ENCODE data around the gene OPHN1. TPM values are rescaled to one million over a fixed set of nuclear protein-coding genes. Genes with fewer than 3 reads are reported as not detected.
"Not testable (repeated sequence)": the region's sequence is repeated elsewhere in the genome, so short reads cannot be mapped to it uniquely, and the experiment has no call there.

OPHN1 gene
- total RNA-seq, 1 experiment from 2014 or later: 4.0 TPM

DNA sequence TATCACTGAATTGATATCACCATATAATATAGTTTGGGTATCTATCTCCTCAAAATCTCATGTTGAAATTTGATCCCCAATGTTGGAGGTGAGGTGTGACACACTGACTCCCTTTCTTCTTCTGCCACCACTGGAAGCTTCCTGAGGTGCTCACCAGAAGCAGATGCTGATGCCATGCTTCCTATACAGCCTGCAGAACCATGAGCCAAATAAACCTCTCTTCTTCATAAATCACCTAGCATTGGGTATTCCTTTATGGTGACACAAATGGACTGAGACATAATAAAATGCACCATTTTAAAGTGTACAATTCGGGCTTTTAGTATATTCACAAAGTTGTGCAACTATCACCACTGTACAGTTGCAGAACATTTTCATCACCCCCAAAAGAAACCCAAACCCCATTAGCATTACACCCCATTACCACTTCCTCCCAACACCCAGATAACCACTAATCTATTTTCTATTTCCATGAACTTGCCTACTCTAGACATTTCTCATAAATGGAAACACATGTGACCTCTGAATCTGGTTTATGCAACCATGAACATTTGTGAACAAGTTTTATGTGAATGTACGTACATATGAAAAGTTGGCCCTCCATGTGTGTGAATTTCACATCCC lies 148.9 kb downstream of the OPHN1 start:
- Mint-ChIP-seq H3K9me3 (ENCODE audit: unreplicated experiment) (no peaks in the 10 kb centered on the region), H3K36me3 (ENCODE audit: insufficient read depth, unreplicated experiment) (no peaks in the 10 kb centered on the region), H3K4me1 (ENCODE audit: insufficient read depth, unreplicated experiment) (no peaks in the 10 kb centered on the region), H3K27ac (ENCODE audit: low read depth, unreplicated experiment) (no peak overlapping the region), H3K27me3 (ENCODE audit: insufficient read depth, unreplicated experiment) (peaks cover 33% of the 10 kb centered on the region), H3K4me3 (ENCODE audit: unreplicated experiment) (no peak overlapping the region)
- BruUV-seq (replicated peaks): no TSS peak
- CTCF ChIA-PET: no interaction called here
- TF ChIP-seq, protein P1, sequence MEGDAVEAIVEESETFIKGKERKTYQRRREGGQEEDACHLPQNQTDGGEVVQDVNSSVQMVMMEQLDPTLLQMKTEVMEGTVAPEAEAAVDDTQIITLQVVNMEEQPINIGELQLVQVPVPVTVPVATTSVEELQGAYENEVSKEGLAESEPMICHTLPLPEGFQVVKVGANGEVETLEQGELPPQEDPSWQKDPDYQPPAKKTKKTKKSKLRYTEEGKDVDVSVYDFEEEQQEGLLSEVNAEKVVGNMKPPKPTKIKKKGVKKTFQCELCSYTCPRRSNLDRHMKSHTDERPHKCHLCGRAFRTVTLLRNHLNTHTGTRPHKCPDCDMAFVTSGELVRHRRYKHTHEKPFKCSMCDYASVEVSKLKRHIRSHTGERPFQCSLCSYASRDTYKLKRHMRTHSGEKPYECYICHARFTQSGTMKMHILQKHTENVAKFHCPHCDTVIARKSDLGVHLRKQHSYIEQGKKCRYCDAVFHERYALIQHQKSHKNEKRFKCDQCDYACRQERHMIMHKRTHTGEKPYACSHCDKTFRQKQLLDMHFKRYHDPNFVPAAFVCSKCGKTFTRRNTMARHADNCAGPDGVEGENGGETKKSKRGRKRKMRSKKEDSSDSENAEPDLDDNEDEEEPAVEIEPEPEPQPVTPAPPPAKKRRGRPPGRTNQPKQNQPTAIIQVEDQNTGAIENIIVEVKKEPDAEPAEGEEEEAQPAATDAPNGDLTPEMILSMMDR (IDR thresholded peaks at IDR 0.05; ENCODE audit: unreplicated experiment): no peak
- DNase-seq (ENCODE audit: unreplicated experiment): no peak
- POLR2A ChIA-PET: no interaction called here
- intact Hi-C loops (cut with micrococcal nuclease): no loop called here

DNA sequence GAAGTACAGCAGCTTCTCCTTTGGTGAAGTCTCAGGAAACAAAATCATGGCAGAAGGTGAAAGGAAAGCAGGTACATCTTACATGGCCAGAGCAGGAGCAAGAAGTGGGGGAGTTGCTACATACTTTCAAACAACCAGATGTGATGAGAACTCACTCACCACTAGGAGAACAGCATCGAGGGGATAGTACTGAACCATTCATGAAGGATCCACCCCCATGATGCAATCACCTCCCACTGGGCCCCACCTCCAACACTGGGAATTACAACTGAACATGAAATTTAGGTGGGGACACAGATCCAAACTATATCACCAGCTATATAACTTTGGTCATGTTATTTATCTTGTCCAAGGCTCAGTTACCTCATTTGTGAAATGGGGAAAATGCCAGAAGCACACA lies 159.4 kb downstream of the OPHN1 start:
- H3K36me3 Mint-ChIP-seq (ENCODE audit: insufficient read depth, unreplicated experiment): no peaks in the 10 kb centered on the region
- ChIA-PET POLR2A (no interaction called here), CTCF (no interaction called here)
- peak; percentile 32 for DNase-seq (ENCODE audit: unreplicated experiment)
- H3K27ac Mint-ChIP-seq (ENCODE audit: low read depth, unreplicated experiment): no peak overlapping the region
- BruUV-seq (replicated peaks): no TSS peak
- TF ChIP-seq, protein P1 (IDR thresholded peaks at IDR 0.05; ENCODE audit: unreplicated experiment): no peak
- no peaks in the 10 kb centered on the region for H3K27me3 Mint-ChIP-seq (ENCODE audit: insufficient read depth, unreplicated experiment)
- H3K4me3 Mint-ChIP-seq (ENCODE audit: unreplicated experiment): no peak overlapping the region
- H3K4me1 Mint-ChIP-seq (ENCODE audit: insufficient read depth, unreplicated experiment): no peaks in the 10 kb centered on the region
- no peaks in the 10 kb centered on the region for H3K9me3 Mint-ChIP-seq (ENCODE audit: unreplicated experiment)
- intact Hi-C loops (cut with micrococcal nuclease): no loop called here

DNA sequence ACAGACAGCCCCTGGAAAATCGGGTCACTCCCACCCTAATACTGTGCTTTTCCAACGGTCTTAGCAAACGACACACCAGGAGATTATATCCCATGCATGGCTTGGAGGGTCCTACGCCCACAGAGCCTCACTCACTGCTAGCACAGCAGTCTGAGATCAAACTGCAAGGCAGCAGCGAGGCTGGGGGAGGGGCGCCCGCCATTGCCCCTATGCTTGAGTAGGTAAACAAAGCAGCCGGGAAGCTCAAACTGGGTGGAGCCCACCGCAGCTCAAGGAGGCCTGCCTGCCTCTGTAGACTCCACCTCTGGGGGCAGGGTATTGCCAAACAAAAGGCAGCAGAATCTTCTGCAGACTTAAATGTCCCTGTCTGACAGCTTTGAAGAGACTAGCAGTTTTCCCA lies 168.5 kb downstream of the OPHN1 start:
- H3K4me3 Mint-ChIP-seq (ENCODE audit: unreplicated experiment); H3K36me3 Mint-ChIP-seq (ENCODE audit: insufficient read depth, unreplicated experiment); intact Hi-C loops (cut with micrococcal nuclease); POLR2A ChIA-PET; H3K4me1 Mint-ChIP-seq (ENCODE audit: insufficient read depth, unreplicated experiment); DNase-seq (ENCODE audit: unreplicated experiment); H3K27ac Mint-ChIP-seq (ENCODE audit: low read depth, unreplicated experiment); BruUV-seq (replicated peaks); CTCF ChIA-PET; H3K9me3 Mint-ChIP-seq (ENCODE audit: unreplicated experiment): not testable (repeated sequence)
- H3K27me3 Mint-ChIP-seq (ENCODE audit: insufficient read depth, unreplicated experiment): peaks cover 34% of the 10 kb centered on the region

DNA sequence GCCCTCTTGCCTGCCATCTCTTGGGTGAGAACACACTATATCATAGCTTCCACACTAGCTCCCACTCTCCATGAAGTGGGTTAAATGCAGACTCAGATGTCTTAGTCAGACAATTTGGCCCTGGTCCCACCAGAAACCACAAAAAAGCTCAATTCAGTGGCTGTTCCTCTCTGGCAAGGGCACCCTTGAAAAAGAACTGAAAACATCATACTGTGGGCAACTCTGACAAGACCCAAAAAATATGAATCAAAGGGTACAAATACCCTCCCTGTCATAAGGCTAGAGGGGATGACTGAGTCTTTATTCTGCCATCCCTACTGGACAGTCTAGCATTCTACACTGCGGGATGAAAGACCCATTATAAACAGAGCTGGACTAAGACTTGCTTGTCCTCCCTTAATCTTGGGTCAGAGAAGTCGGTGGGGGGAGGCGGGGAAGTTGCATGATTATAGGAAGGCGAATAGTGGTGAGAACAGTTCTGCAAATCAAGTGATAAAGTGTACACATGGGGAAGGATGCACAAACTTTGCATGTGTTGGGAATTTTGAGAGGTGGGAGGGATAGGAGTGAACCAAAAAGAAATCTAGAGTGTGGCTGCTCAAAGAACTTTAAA lies 172.1 kb downstream of the OPHN1 start:
- H3K4me3 Mint-ChIP-seq (ENCODE audit: unreplicated experiment): no peak overlapping the region
- H3K27me3 Mint-ChIP-seq (ENCODE audit: insufficient read depth, unreplicated experiment): peaks cover 19% of the 10 kb centered on the region
- TF ChIP-seq, protein P1 (IDR thresholded peaks at IDR 0.05; ENCODE audit: unreplicated experiment): no peak
- POLR2A ChIA-PET: no interaction called here
- no peak overlapping the region for H3K27ac Mint-ChIP-seq (ENCODE audit: low read depth, unreplicated experiment)
- H3K9me3 Mint-ChIP-seq (ENCODE audit: unreplicated experiment): no peaks in the 10 kb centered on the region
- H3K36me3 Mint-ChIP-seq (ENCODE audit: insufficient read depth, unreplicated experiment): no peaks in the 10 kb centered on the region
- intact Hi-C loops (cut with micrococcal nuclease): no loop called here
- peak; percentile 39 for DNase-seq (ENCODE audit: unreplicated experiment)
- CTCF ChIA-PET: no interaction called here
- no TSS peak for BruUV-seq (replicated peaks)
- no peaks in the 10 kb centered on the region for H3K4me1 Mint-ChIP-seq (ENCODE audit: insufficient read depth, unreplicated experiment)
